Activated effector memory CD4-positive, alpha-beta T cell treated with anti-CD3 and anti-CD28 coated beads, Interleukin-2, amount 50 U/mL, for 16 hours (primary cell): Measurements from ENCODE around the gene UBE2F.

Experiments
- DNase-seq: peaks from one replicate; pipeline ENCODE4 v3.0.0-alpha.2; 2020

The UBE2F gene

DNA sequence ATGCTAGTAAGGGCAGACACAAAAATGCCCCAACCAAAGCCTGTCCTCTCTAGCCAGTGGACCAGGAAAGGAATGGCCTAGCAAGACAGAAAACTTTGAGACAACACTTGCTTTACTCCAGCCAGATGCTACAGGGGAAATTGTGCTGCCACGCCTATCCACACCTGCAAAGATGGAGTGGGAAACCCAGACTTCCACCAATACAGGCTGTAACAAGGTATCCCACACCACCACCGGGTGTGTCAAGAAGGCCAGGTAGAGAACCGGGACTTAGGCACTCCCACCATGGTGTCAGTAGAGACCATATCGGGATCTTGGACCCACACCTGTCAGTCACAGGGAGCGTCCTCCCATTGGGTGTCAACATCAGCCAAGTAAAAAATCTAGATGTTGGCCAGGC is 117.1 kb downstream of the UBE2F start:
- no peak for DNase-seq

- DNase-seq: no peak
These were observed 117.9 kb downstream of the UBE2F start for GRCh38 chr2:238084761-238085160.

DNA sequence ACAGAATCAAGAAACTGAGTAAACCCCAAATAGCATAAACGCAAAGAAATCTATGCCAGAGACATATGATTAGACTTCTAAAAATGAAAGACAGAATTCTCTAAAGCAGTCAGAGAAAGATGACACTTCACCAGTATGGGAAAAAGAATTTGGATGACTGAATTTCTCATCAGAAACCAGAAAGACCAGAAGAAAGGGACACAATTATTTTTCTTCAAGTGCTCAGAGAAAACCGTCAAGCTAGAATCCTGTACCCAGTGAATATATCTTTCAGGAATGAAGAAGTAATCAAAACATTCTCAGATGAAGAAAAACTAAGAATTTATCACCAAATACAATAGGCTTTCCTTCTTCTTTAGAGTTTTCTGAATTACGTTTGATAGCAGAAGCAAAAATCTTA is 119.1 kb downstream of the UBE2F start:
- DNase-seq: no peak

DNA sequence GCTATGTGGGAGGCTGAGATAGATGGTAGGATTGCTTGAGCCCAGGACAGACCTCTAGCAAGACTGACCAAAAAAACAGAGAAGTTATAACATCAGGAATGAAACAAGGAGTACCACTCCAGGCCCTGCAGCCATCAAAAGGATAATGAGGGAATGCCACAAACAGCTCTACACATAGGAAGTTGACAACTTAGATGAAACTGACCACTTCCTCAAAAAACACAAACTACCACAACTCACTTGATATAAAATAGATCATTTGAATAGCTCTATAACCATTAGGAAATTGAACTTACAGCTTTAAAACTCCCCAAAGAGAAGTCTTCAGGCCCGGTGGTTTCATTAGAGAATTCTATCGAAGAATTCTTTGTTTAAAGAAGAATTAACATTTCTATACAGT is 120.4 kb downstream of the UBE2F start:
- DNase-seq: no peak

GRCh38 chr2:238090887-238091286 is 124.1 kb downstream of the UBE2F start:
- no peak for DNase-seq

- DNase-seq: no peak
These were observed 124.7 kb downstream of the UBE2F start for GRCh38 chr2:238091436-238092060.
